Breast epithelium (tissue), 3 donors: ENCODE results near the gene AGAP3.

Source experiments
- POLR2AphosphoS5 ChIP-seq, 3 donors: sonication (generic); formaldehyde crosslinking; IDR thresholded peaks; one replicate each; pipeline ENCODE4 v1.6.1; 2017; ENCODE audit warnings: antibody characterized with exemption in 3 of 3
- TF ChIP-seq, protein P1 (sequence below), 3 donors: fragments of 450-650 bp; IDR thresholded peaks; one replicate each; pipeline ENCODE4 v1.5.1; 2016 to 2017; ENCODE audit warnings: antibody characterized with exemption in 3 of 3, mild to moderate bottlenecking in 3 of 3, moderate library complexity in 3 of 3

GRCh38 chr7:151061213-151062110 lies 24.8 kb upstream of the AGAP3 start:
- TF ChIP-seq, protein P1, sequence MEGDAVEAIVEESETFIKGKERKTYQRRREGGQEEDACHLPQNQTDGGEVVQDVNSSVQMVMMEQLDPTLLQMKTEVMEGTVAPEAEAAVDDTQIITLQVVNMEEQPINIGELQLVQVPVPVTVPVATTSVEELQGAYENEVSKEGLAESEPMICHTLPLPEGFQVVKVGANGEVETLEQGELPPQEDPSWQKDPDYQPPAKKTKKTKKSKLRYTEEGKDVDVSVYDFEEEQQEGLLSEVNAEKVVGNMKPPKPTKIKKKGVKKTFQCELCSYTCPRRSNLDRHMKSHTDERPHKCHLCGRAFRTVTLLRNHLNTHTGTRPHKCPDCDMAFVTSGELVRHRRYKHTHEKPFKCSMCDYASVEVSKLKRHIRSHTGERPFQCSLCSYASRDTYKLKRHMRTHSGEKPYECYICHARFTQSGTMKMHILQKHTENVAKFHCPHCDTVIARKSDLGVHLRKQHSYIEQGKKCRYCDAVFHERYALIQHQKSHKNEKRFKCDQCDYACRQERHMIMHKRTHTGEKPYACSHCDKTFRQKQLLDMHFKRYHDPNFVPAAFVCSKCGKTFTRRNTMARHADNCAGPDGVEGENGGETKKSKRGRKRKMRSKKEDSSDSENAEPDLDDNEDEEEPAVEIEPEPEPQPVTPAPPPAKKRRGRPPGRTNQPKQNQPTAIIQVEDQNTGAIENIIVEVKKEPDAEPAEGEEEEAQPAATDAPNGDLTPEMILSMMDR (IDR thresholded peaks at IDR 0.05) = no peak
- no peak for TF ChIP-seq POLR2AphosphoS5 (IDR thresholded peaks at IDR 0.05)
